Stimulated activated CD8-positive, alpha-beta memory T cell treated with anti-CD3 and anti-CD28 coated beads, Interleukin-12 subunit alpha, Interleukin-12 subunit beta, amount 100 ng/mL, for 24 hours (primary cell): ENCODE results near the gene HDAC10.
"Not testable (repeated sequence)": the region's sequence is repeated elsewhere in the genome, so short reads cannot be mapped to it uniquely, and the experiment has no call there.

Experiments used
- DNase-seq: peaks from one replicate; pipeline ENCODE4 v3.0.0-alpha.2; 2020; ENCODE audit errors: extremely low read depth

HDAC10 gene

GRCh38 chr22:50285568-50286229, 34.6 kb upstream of the HDAC10 start:
- DNase-seq = no peak

GRCh38 chr22:50284479-50284878, 33.4 kb upstream of the HDAC10 start:
- DNase-seq = no peak

GRCh38 chr22:50283821-50284220, 32.8 kb upstream of the HDAC10 start:
- no peak for DNase-seq

- DNase-seq = no peak
Observed at GRCh38 chr22:50282361-50283155, 31.5 kb upstream of the HDAC10 start.

- DNase-seq = no peak
Observed at GRCh38 chr22:50281957-50282356, 30.9 kb upstream of the HDAC10 start.

GRCh38 chr22:50281384-50281760, 30.3 kb upstream of the HDAC10 start:
- DNase-seq = no peak

GRCh38 chr22:50280708-50281383, 29.8 kb upstream of the HDAC10 start:
- DNase-seq = no peak

GRCh38 chr22:50280022-50280707, 29.1 kb upstream of the HDAC10 start:
- no peak for DNase-seq

GRCh38 chr22:50278956-50279619, 28.0 kb upstream of the HDAC10 start:
- DNase-seq = no peak

- DNase-seq = no peak
Observed at GRCh38 chr22:50278461-50278860, 27.4 kb upstream of the HDAC10 start.

- DNase-seq = no peak
Observed at GRCh38 chr22:50277761-50278160, 26.7 kb upstream of the HDAC10 start.

GRCh38 chr22:50276143-50276542, 25.1 kb upstream of the HDAC10 start:
- DNase-seq = no peak

GRCh38 chr22:50275181-50276055, 24.4 kb upstream of the HDAC10 start:
- DNase-seq = no peak

- no peak for DNase-seq
Observed at GRCh38 chr22:50274771-50275170, 23.7 kb upstream of the HDAC10 start.

GRCh38 chr22:50274311-50274710, 23.2 kb upstream of the HDAC10 start:
- DNase-seq = no peak

GRCh38 chr22:50273781-50274180, 22.7 kb upstream of the HDAC10 start:
- DNase-seq = not testable (repeated sequence)

GRCh38 chr22:50273352-50273751, 22.3 kb upstream of the HDAC10 start:
- not testable (repeated sequence) for DNase-seq

- DNase-seq = no peak
Observed at GRCh38 chr22:50272044-50272802, 21.2 kb upstream of the HDAC10 start.

- no peak for DNase-seq
Observed at GRCh38 chr22:50271519-50271970, 20.5 kb upstream of the HDAC10 start.
